GM23338 (cell line): ENCODE measurements around the gene KCNJ6. TPM values are rescaled to one million over a fixed set of nuclear protein-coding genes. Genes with fewer than 3 reads are reported as not detected.

Experiments
- ATAC-seq: fragments of 200-7000 bp; cut with Tn5 transposase; 3 replicates; pipeline ENCODE4 v1.9.1; 2020
- DNase-seq: peaks from one replicate; pipeline ENCODE4 v3.0.0-alpha.2; 2015; ENCODE audit warnings: low spot score
- H2AFZ ChIP-seq: fragments of 200-600 bp; sonication (generic); 2 replicates; pipeline ENCODE4 v1.8.0; 2016; ENCODE audit warnings: antibody characterized with exemption, mild to moderate bottlenecking, moderate library complexity
- H3F3A ChIP-seq: fragments of 200-600 bp; sonication (generic); replicated peaks from 2 replicates; pipeline ENCODE4 v1.8.0; 2017; ENCODE audit warnings: antibody characterized with exemption, mixed run types, low read depth
- H3K27ac ChIP-seq: fragments of 200-600 bp; sonication (generic); 2 replicates; pipeline ENCODE4 v1.6.1; 2016; ENCODE audit warnings: low read depth
- H3K27me3 ChIP-seq: fragments of 200-600 bp; sonication (generic); 2 replicates; pipeline ENCODE4 v1.8.0; 2016; ENCODE audit warnings: mild to moderate bottlenecking, mixed run types, moderate library complexity; ENCODE audit not compliant: insufficient read depth
- H3K36me3 ChIP-seq: fragments of 200-600 bp; sonication (generic); 2 replicates; pipeline ENCODE4 v1.8.0; 2016; ENCODE audit warnings: mild to moderate bottlenecking; ENCODE audit not compliant: insufficient read depth
- H3K4me1 ChIP-seq: fragments of 200-600 bp; sonication (generic); 2 replicates; pipeline ENCODE4 v1.8.0; 2016; ENCODE audit warnings: mild to moderate bottlenecking, moderate library complexity; ENCODE audit not compliant: insufficient read depth
- H3K4me2 ChIP-seq: fragments of 200-600 bp; sonication (generic); 2 replicates; pipeline ENCODE4 v1.7.1; 2017; ENCODE audit warnings: mixed run types
- H3K4me3 ChIP-seq: fragments of 200-600 bp; sonication (generic); 2 replicates; pipeline ENCODE4 v1.6.1; 2016; ENCODE audit warnings: mixed run types
- H3K79me2 ChIP-seq: fragments of 200-600 bp; sonication (generic); replicated peaks from 2 replicates; pipeline ENCODE4 v1.8.0; 2017; ENCODE audit warnings: mild to moderate bottlenecking; ENCODE audit not compliant: insufficient read depth
- H3K9me2 ChIP-seq: fragments of 200-600 bp; sonication (generic); 2 replicates; pipeline ENCODE4 v1.8.0; 2017; ENCODE audit not compliant: insufficient read depth
- H4K20me1 ChIP-seq: fragments of 200-600 bp; sonication (generic); replicated peaks from 2 replicates; pipeline ENCODE4 v1.8.0; 2017; ENCODE audit warnings: mild to moderate bottlenecking; ENCODE audit not compliant: insufficient read depth
- H3K27ac Mint-ChIP-seq: 2 replicates; pipeline ENCODE4 v1.8.0; 2020; ENCODE audit warnings: inconsistent platforms, mild to moderate bottlenecking, moderate library complexity, mixed read lengths
- H3K27me3 Mint-ChIP-seq: 3 replicates; pipeline ENCODE4 v1.8.0; 2022; ENCODE audit warnings: low read depth, mild to moderate bottlenecking, moderate library complexity, mixed read lengths, inconsistent platforms; ENCODE audit not compliant: insufficient read depth, poor library complexity
- H3K36me3 Mint-ChIP-seq: 3 replicates; pipeline ENCODE4 v1.8.0; 2021; ENCODE audit warnings: low read depth, mild to moderate bottlenecking, inconsistent platforms, moderate library complexity, mixed read lengths
- H3K4me1 Mint-ChIP-seq: 3 replicates; pipeline ENCODE4 v1.8.0; 2020; ENCODE audit warnings: mild to moderate bottlenecking, inconsistent platforms, mixed read lengths
- H3K4me3 Mint-ChIP-seq: 3 replicates; pipeline ENCODE4 v1.8.0; 2021; ENCODE audit warnings: moderate library complexity, mild to moderate bottlenecking, inconsistent platforms, mixed read lengths
- H3K9me3 Mint-ChIP-seq: 3 replicates; pipeline ENCODE4 v1.8.0; 2020; ENCODE audit warnings: moderate library complexity, mild to moderate bottlenecking, inconsistent platforms, mixed read lengths
- CREB1 ChIP-seq: fragments of 250-450 bp; sonication (Bioruptor Pico); IDR thresholded peaks from 2 replicates; pipeline ENCODE4 v1.5.0; 2020; ENCODE audit warnings: low read depth, mild to moderate bottlenecking, moderate library complexity
- CTCF ChIP-seq, 2 experiments: fragments of 200-600 bp in 1 of 2; sonication (generic) in 1 of 2; conservative IDR thresholded peaks; 2 replicates each; pipeline versions ENCODE4 v1.5.1 to v1.6.1; 2016 to 2017; ENCODE audit warnings: antibody characterized with exemption in 2 of 2, low read depth in 2 of 2, mild to moderate bottlenecking in 2 of 2, moderate library complexity in 1 of 2
- EZH2 ChIP-seq: fragments of 200-600 bp; sonication (generic); IDR thresholded peaks from one replicate; pipeline ENCODE4 v1.8.0; 2017; ENCODE audit warnings: antibody characterized with exemption, mild to moderate bottlenecking, low read depth; ENCODE audit not compliant: unreplicated experiment
- EZH2phosphoT487 ChIP-seq: fragments of 200-600 bp; sonication (generic); IDR thresholded peaks from one replicate; pipeline ENCODE4 v1.8.1; 2018; ENCODE audit warnings: antibody characterized with exemption; ENCODE audit not compliant: unreplicated experiment
- JUNB ChIP-seq: IDR thresholded peaks from one replicate; pipeline ENCODE4 v1.6.1; 2016; ENCODE audit warnings: antibody characterized with exemption; ENCODE audit not compliant: unreplicated experiment
- NANOG ChIP-seq: IDR thresholded peaks from 2 replicates; pipeline ENCODE4 v1.6.1; 2016; ENCODE audit warnings: antibody characterized with exemption, borderline replicate concordance
- POLR2AphosphoS5 ChIP-seq: IDR thresholded peaks from 2 replicates; pipeline ENCODE4 v1.6.1; 2016; ENCODE audit warnings: antibody characterized with exemption, low read depth
- REST ChIP-seq: IDR thresholded peaks from one replicate; pipeline ENCODE4 v1.6.1; 2018; ENCODE audit warnings: antibody characterized with exemption; ENCODE audit not compliant: unreplicated experiment
- STAT1 ChIP-seq: IDR thresholded peaks from one replicate; pipeline ENCODE4 v1.6.1; 2016; ENCODE audit warnings: antibody characterized with exemption; ENCODE audit not compliant: unreplicated experiment
- ZNF114 ChIP-seq: fragments of 250-450 bp; sonication (Bioruptor Pico); IDR thresholded peaks from 2 replicates; pipeline ENCODE4 v1.5.0; 2020; ENCODE audit warnings: mild to moderate bottlenecking, moderate library complexity
- ZNF331 ChIP-seq: fragments of 250-450 bp; sonication (Bioruptor Pico); IDR thresholded peaks from 2 replicates; pipeline ENCODE4 v1.5.0; 2020; ENCODE audit warnings: low read depth, mild to moderate bottlenecking, moderate library complexity
- polyA plus RNA-seq: library from polyadenylated mRNA; unstranded; fragments of >200 nt; fragmentation: Nextera tagmentation; extraction: Ambion mirVana; gene quantifications from 2 replicates; pipeline ENCODE4 v1.2.1, GENCODE V29; 2016
- total RNA-seq: library from RNA; depleted of rRNA; stranded (reverse); fragments of >200 nt; shearing (Covaris generic); gene quantifications from 2 replicates; pipeline ENCODE4 v1.2.3, GENCODE V29; 2014
- TF ChIP-seq, protein P1 (sequence below): fragments of 250-450 bp; sonication (Bioruptor Pico); IDR thresholded peaks from 2 replicates; pipeline ENCODE4 v1.5.0; 2020; ENCODE audit warnings: mild to moderate bottlenecking, moderate library complexity
- TF ChIP-seq, protein P2 (sequence below): IDR thresholded peaks from 2 replicates; pipeline ENCODE4 v1.6.1; 2016; ENCODE audit warnings: antibody characterized with exemption

KCNJ6 gene
- total and polyA plus RNA-seq, 2 experiments from 2014 or later, result 0.48 to 0.52 TPM

DNA sequence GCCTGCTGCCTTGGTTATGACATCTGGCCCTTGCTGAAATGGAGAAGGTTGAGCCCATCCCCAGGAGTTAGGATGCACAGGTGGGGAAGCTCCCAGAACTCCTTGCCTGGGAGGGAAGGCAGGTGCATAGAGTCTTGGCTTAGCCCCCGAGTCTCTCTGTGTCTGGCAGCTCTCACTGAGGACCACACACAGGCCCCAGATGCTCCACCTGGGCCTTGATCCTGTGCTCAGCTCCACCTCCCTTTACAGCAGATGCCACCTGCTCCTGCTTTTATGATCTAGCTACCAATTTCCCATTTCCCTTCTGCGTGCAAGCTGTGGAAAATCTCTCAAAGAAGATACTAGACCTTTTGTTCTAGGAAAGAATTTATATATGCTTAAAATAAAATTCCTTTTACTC lies 28.8 kb upstream of the KCNJ6 start:
- H3K4me3 ChIP-seq, result no peak overlapping the region
- Mint-ChIP-seq H3K4me3 (no peak overlapping the region), H3K36me3 (no peaks in the 10 kb centered on the region), H3K4me1 (no peaks in the 10 kb centered on the region), H3K27ac (no peak overlapping the region), H3K9me3 (peaks cover 3% of the 10 kb centered on the region; the same call in 1 of the 3 replicates), H3K27me3 (no peaks in the 10 kb centered on the region)
- H4K20me1 ChIP-seq, result no peaks in the 10 kb centered on the region
- no peak for TF ChIP-seq ZNF331 (CRISPR knock-in tag)
- no peak for TF ChIP-seq CREB1 (CRISPR knock-in tag)
- TF ChIP-seq, protein P1, sequence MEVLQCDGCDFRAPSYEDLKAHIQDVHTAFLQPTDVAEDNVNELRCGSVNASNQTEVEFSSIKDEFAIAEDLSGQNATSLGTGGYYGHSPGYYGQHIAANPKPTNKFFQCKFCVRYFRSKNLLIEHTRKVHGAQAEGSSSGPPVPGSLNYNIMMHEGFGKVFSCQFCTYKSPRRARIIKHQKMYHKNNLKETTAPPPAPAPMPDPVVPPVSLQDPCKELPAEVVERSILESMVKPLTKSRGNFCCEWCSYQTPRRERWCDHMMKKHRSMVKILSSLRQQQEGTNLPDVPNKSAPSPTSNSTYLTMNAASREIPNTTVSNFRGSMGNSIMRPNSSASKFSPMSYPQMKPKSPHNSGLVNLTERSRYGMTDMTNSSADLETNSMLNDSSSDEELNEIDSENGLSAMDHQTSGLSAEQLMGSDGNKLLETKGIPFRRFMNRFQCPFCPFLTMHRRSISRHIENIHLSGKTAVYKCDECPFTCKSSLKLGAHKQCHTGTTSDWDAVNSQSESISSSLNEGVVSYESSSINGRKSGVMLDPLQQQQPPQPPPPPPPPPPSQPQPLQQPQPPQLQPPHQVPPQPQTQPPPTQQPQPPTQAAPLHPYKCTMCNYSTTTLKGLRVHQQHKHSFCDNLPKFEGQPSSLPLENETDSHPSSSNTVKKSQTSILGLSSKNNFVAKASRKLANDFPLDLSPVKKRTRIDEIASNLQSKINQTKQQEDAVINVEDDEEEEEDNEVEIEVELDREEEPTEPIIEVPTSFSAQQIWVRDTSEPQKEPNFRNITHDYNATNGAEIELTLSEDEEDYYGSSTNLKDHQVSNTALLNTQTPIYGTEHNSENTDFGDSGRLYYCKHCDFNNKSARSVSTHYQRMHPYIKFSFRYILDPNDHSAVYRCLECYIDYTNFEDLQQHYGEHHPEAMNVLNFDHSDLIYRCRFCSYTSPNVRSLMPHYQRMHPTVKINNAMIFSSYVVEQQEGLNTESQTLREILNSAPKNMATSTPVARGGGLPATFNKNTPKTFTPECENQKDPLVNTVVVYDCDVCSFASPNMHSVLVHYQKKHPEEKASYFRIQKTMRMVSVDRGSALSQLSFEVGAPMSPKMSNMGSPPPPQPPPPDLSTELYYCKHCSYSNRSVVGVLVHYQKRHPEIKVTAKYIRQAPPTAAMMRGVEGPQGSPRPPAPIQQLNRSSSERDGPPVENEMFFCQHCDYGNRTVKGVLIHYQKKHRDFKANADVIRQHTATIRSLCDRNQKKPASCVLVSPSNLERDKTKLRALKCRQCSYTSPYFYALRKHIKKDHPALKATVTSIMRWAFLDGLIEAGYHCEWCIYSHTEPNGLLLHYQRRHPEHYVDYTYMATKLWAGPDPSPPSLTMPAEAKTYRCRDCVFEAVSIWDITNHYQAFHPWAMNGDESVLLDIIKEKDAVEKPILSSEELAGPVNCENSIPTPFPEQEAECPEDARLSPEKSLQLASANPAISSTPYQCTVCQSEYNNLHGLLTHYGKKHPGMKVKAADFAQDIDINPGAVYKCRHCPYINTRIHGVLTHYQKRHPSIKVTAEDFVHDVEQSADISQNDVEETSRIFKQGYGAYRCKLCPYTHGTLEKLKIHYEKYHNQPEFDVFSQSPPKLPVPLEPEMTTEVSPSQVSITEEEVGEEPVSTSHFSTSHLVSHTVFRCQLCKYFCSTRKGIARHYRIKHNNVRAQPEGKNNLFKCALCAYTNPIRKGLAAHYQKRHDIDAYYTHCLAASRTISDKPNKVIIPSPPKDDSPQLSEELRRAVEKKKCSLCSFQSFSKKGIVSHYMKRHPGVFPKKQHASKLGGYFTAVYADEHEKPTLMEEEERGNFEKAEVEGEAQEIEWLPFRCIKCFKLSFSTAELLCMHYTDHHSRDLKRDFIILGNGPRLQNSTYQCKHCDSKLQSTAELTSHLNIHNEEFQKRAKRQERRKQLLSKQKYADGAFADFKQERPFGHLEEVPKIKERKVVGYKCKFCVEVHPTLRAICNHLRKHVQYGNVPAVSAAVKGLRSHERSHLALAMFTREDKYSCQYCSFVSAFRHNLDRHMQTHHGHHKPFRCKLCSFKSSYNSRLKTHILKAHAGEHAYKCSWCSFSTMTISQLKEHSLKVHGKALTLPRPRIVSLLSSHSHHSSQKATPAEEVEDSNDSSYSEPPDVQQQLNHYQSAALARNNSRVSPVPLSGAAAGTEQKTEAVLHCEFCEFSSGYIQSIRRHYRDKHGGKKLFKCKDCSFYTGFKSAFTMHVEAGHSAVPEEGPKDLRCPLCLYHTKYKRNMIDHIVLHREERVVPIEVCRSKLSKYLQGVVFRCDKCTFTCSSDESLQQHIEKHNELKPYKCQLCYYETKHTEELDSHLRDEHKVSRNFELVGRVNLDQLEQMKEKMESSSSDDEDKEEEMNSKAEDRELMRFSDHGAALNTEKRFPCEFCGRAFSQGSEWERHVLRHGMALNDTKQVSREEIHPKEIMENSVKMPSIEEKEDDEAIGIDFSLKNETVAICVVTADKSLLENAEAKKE (CRISPR knock-in tag), result no peak
- no peak for TF ChIP-seq POLR2AphosphoS5
- no peak for TF ChIP-seq JUNB
- no peak for TF ChIP-seq EZH2
- TF ChIP-seq EZH2phosphoT487, result no peak
- no peak for TF ChIP-seq STAT1
- no peak for TF ChIP-seq NANOG
- TF ChIP-seq CTCF (conservative IDR thresholded peaks at IDR 0.05; ENCODE audit: low read depth in 2 of 2), result no peak
- TF ChIP-seq REST, result no peak
- TF ChIP-seq ZNF114, result no peak
- TF ChIP-seq, protein P2, sequence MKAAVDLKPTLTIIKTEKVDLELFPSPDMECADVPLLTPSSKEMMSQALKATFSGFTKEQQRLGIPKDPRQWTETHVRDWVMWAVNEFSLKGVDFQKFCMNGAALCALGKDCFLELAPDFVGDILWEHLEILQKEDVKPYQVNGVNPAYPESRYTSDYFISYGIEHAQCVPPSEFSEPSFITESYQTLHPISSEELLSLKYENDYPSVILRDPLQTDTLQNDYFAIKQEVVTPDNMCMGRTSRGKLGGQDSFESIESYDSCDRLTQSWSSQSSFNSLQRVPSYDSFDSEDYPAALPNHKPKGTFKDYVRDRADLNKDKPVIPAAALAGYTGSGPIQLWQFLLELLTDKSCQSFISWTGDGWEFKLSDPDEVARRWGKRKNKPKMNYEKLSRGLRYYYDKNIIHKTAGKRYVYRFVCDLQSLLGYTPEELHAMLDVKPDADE, result no peak
- H3K27me3 ChIP-seq, result no peaks in the 10 kb centered on the region
- no peaks in the 10 kb centered on the region for H3K9me2 ChIP-seq
- DNase-seq (no peak), ATAC-seq (no peak)
- H3K36me3 ChIP-seq, result no peaks in the 10 kb centered on the region
- no peak overlapping the region for H3K4me2 ChIP-seq
- no peaks in the 10 kb centered on the region for H3K79me2 ChIP-seq
- no peak overlapping the region for H3K27ac ChIP-seq
- no peak overlapping the region for H2AFZ ChIP-seq
- no peaks in the 10 kb centered on the region for H3F3A ChIP-seq
- H3K4me1 ChIP-seq, result no peaks in the 10 kb centered on the region
